GM08714 (cell line): Measurements from ENCODE around the gene PYGO1.
"Not testable (repeated sequence)": the region's sequence is repeated elsewhere in the genome, so short reads cannot be mapped to it uniquely, and the experiment has no call there.

ENCODE experiments used
- H3K4me3 ChIP-seq: fragments of 200-500 bp; sonication (Bioruptor generic); 2 replicates; pipeline ENCODE4 v1.5.1; 2014; ENCODE audit warnings: mild to moderate bottlenecking, low read length, inconsistent platforms
- ZNF274 ChIP-seq: IDR thresholded peaks from 2 replicates; pipeline ENCODE4 v1.6.1; 2012; ENCODE audit warnings: mild to moderate bottlenecking, low read depth, low read length

PYGO1 gene

GRCh38 chr15:55532944-55533343 lies 55.2 kb downstream of the PYGO1 start:
- TF ChIP-seq ZNF274: no peak
- H3K4me3 ChIP-seq: no peak overlapping the region

- no peak for TF ChIP-seq ZNF274
- H3K4me3 ChIP-seq: no peak overlapping the region
Observed at GRCh38 chr15:55530861-55531313, 57.3 kb downstream of the PYGO1 start.

GRCh38 chr15:55528812-55529211 lies 59.3 kb downstream of the PYGO1 start:
- no peak for TF ChIP-seq ZNF274
- H3K4me3 ChIP-seq: no peak overlapping the region

GRCh38 chr15:55527150-55527549 lies 61.0 kb downstream of the PYGO1 start:
- no peak for TF ChIP-seq ZNF274
- no peak overlapping the region for H3K4me3 ChIP-seq

GRCh38 chr15:55526559-55527036 lies 61.5 kb downstream of the PYGO1 start:
- no peak for TF ChIP-seq ZNF274
- H3K4me3 ChIP-seq: no peak overlapping the region

GRCh38 chr15:55522742-55523450 lies 65.2 kb downstream of the PYGO1 start:
- no peak overlapping the region for H3K4me3 ChIP-seq
- TF ChIP-seq ZNF274: no peak

GRCh38 chr15:55518641-55519040 lies 69.5 kb downstream of the PYGO1 start:
- TF ChIP-seq ZNF274: no peak
- no peak overlapping the region for H3K4me3 ChIP-seq

GRCh38 chr15:55518009-55518408 lies 70.1 kb downstream of the PYGO1 start:
- TF ChIP-seq ZNF274: no peak
- H3K4me3 ChIP-seq: no peak overlapping the region

- TF ChIP-seq ZNF274: no peak
- H3K4me3 ChIP-seq: no peak overlapping the region
Observed at GRCh38 chr15:55515991-55516776, 72.0 kb downstream of the PYGO1 start.

GRCh38 chr15:55515491-55515890 lies 72.7 kb downstream of the PYGO1 start:
- H3K4me3 ChIP-seq: no peak overlapping the region
- no peak for TF ChIP-seq ZNF274

- no peak overlapping the region for H3K4me3 ChIP-seq
- TF ChIP-seq ZNF274: no peak
Observed at GRCh38 chr15:55514414-55514850, 73.7 kb downstream of the PYGO1 start.

GRCh38 chr15:55513621-55514413 lies 74.3 kb downstream of the PYGO1 start:
- H3K4me3 ChIP-seq: not testable (repeated sequence)

- no peak overlapping the region for H3K4me3 ChIP-seq
- no peak for TF ChIP-seq ZNF274
Observed at GRCh38 chr15:55513152-55513551, 75.0 kb downstream of the PYGO1 start.

GRCh38 chr15:55507567-55507966 lies 80.6 kb downstream of the PYGO1 start:
- TF ChIP-seq ZNF274: no peak

GRCh38 chr15:55505407-55505806 lies 82.7 kb downstream of the PYGO1 start:
- not testable (repeated sequence) for H3K4me3 ChIP-seq

More at GRCh38 chr15:55507567-55507966, 80.6 kb downstream of the PYGO1 start:
- no peak overlapping the region for H3K4me3 ChIP-seq
